Stimulated activated CD8-positive, alpha-beta memory T cell treated with anti-CD3 and anti-CD28 coated beads, Interleukin-15, amount 100 ng/mL, for 24 hours (primary cell): Measurements from ENCODE around the gene FASTK.

Experiments used
- DNase-seq: peaks from one replicate; pipeline ENCODE4 v3.0.0-alpha.2; 2020; ENCODE audit warnings: low read depth

The FASTK gene

GRCh38 chr7:151080522-151081169 lies at the start of gene FASTK:
Gene FASTK, minus strand, starts transcription at chr7:151080809. Its CDS starts 43 bp downstream, at chr7:151080766.
- DNase-seq = peak; percentile 61

DNA sequence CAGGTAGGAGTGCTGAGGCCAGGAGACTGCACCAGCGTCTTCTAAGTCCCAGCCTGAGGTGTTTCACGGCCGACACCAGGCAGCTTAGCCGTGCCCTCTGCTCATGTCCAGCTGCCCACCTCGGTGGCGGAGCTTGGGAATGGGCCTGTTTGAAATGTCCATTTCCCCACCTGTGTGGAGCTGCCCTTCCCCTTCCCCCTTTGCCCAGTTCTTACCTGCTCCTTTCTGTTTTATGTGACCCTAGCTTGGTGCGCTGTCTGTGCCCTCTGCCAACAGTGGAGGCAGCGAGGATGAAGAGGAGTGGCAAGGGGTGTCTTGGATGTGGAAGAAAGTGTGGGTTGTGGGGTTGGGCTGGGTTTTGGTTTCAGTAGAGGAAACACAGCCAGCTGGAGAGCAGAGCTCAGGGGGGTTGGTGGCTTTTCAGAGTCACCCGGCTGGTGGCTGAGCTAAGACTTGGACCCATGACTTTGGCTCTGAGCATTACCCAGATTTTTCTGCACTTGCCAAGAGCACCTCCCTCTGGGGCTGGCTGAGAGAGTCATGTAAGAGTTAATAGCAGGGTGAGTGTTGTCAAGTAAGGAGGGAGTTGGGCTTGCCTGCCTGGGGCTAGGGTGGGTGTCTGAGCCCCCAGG lies 49.5 kb upstream of the FASTK start:
- no peak for DNase-seq

DNA sequence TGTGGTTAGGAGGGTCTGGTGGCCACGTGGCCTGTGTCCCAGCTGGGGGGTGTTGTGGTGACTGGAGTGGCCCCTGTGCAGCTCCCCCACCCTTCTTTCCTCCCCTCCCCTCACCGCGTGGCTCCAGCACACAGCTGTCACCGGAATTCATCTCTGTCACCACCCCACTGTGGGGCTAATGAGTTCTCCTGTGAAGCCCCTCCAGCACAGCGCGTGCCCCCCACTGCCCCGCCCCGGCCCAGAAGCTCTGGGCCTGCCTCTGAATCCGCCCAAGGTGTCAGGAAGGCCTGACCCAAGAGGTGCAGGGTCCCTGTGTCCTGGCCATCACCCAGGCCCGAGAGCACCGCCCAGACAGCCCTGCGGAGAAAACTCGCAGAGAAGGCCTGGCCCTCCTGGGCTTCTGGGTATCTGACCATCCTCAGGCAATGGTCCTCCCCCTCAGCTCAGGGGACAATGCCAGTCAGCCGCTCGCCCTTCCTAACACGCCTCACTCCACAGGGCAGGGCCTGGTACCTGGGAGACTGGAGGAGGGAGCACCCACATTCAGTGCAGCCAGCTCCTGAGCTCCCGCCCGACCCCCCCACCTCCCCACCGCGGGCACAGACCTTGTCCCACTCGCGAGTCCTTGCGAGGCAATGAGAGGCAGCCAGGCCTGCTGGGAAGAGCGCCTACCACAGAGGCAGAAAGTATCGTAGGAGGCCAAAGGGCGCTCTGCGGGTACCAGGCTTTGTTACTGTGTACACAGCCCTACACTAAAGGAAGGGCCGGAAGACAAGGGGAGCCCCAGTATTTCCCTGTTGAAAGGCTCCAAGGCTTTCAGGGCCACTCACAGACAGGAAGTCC lies 48.7 kb upstream of the FASTK start:
- DNase-seq = no peak

GRCh38 chr7:151128716-151129115 lies 48.1 kb upstream of the FASTK start:
- no peak for DNase-seq

DNA sequence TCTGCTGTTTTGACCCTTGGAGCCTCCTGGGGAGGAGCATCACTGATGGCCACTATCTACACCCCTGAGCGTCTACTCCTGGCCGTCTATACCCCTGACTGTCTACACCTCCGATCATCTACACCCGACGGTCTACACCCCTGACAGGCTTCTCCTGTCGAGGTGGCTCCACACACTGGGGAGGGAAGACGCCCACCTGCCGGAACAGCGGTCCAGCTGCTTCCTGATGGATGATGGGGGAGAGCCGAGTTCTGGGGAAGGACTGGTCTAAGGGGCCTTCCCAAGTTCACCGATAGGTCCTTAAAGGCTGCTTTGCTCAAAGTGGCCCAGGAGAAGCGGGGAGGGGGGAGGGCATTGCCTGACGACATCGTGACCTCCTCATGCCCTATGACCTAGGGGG lies 47.5 kb upstream of the FASTK start:
- no peak for DNase-seq

DNA sequence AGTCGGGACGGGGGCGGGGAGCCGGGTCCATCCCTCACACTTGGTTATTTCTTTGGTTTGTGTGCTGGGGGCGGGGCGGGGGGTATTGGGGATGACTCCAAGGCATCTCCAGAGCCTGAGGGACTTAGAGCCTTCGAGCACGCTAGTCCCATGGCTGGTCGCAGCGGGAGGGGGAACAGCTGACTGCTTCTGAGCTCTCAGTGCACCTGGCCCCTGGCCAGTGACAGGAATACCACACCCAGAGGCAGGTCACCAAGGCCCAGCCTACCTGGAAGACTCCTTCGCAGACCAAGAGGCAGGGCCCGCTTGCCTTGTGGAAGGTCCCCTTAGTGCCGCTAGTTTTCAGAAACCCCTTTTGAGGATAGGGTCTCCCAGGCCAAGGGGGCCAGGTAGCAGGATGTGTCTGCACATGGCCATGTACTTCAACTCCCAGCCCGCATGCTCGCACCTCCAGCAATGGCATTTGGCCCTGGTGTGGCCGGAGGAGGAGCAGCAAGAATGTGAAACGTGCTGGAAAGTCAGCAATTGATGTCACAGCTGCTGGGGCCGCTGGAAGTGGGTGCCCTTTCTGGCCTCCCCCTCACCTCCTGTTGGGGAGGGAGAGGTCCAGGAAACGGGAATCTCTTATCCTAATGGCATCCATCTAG lies 46.0 kb upstream of the FASTK start:
- DNase-seq = no peak

DNA sequence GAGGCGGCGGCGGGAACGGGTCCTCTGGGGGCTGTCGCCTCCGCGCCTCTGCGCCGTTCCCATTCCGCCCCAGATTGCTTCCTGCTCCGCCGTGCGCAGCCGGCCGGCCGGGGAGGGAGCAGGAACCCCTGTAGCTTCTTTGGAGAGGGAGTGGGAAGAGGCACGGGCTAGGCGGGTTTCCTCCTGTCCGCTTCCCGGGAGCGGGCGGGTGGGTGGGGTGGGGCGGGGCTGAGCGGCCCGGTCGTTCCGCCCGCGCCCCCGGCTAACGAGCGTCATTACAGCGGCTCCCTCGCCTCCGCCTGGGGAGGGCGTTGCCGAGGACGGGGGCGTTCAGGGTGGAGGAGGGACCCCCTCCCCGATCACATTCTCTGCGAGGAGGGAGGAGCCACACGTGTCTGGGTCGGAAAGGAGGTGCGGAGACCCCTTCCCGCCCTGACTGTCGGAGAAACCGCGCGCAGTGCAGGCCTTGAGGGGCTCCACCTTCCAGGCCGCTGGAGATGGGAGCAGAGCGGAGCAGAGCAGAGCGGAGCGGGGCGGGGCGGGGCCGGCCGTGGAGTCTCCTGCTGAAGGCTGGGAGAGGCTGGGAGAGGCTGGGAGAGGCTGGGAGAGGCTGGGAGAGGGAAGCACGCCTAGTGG lies 45.4 kb upstream of the FASTK start:
- no peak for DNase-seq

- no peak for DNase-seq
These were observed 44.8 kb upstream of the FASTK start for GRCh38 chr7:151125470-151125845.

- DNase-seq = no peak
These were observed 44.3 kb upstream of the FASTK start for GRCh38 chr7:151124899-151125399.

DNA sequence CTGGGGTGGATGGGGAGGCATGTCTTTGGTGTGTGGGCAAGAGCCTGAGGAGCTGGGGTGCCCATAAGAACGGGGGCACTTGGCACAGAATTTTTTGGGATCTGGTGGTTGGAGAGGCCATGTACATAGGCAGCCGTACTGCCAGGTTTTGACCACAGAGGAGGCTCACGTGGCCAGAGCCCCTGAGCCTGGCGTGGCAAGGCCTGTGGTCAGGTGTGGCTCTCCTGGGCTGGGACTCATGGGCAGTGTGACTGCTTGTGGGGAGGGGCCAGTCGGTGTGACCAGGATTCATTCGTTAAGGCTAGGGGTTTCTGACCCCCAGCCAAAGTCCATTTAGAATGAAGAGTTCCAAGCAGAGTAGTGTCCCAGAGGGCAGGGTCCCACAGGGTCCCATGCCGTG lies 43.9 kb upstream of the FASTK start:
- no peak for DNase-seq

GRCh38 chr7:151123822-151124464 lies 43.3 kb upstream of the FASTK start:
- DNase-seq = peak; percentile 67

DNA sequence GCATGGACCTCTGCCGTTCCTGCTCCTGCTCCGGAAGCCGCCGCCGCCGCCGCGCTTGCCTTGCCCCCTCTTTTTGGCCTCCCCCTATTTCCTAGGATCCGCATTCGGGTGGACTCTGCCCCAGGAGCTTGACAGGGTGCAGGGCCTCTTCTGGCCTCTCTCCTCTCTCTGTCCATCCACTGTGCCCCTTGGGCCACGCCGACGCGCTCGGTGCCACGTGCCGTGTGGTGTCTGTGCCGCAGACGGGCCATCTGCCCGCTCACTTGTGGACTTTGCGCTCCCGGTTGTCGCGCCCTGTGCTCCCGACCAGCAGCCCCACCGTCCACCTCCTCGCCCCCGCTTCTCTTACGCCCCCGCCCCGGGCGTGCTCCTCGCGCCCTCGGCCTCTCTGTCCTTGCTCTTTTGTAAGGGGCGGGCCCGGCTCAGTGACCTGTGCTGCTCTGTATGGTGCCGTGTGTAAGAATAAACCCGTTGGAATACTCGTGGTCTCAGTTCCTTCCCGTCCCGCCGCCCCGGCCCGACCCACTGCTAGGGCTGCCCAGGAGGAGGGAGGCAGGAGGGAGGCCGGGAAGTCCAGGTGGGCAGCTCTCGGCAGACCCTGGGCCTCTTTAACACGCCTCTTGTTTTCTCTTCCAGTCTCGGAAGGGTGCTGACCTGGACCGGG lies 42.7 kb upstream of the FASTK start:
- DNase-seq = no peak

- no peak for DNase-seq
These were observed 42.2 kb upstream of the FASTK start for GRCh38 chr7:151122796-151123157.

GRCh38 chr7:151122276-151122675 lies 41.7 kb upstream of the FASTK start:
- DNase-seq = no peak

DNA sequence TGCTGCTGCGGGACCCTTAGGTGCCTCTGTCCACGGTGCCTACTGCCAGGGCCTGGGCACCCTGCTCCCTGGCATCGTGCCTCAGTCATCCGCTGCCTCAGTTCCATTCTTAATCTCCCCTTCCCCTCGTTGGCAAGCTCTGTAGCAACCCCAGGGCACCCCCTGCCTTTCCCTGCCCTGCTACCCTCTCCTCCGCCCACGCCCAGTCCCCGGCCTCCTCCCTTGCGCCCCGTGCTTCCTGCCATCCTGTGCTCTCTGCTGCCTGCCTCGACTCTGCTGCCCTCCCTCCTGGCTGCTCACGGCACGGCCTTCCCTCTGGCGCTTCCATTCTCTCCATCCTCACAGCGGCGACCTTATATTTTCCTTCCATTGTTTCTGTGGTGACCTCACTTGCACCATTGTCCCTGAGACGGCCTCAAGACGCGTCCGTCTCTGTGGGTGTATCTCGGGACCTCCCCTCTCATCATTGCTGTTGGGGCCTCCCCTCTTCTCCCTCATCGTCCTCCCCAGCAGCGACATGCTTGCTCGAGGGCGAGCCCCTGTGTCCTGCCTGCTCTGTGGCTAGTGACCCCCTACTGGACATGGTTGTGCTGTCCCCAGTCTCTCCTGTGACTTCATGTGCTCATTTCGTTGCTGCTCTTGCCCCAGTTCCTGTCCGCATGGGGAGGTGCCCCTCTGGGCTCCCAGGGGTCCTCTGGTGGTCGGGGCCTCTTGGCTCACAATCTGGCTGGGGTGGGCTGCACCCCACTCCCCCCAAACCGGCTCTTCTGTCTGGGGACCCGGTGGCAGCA lies 41.0 kb upstream of the FASTK start:
- DNase-seq = no peak

DNA sequence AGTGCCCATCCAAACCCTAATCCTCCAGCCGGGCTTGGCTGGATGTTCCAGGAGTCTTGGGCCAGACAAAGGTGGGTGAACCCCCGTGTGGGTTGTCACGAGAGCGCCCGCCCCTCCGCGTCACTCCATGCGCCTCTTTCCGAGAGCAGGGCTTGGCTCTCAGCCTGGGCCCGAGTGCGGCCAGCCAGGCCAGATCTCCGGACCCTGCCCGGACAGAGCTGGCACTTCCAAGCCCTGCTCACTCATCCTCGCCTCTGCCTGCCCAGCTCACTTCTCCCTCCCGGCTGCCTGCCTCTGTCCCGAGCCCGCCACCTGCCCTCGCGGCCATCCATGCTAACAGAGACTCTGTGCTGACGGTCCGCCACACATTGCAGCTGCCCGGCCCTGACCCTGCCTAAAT lies 40.3 kb upstream of the FASTK start:
- no peak for DNase-seq

GRCh38 chr7:151119902-151120301 lies 39.3 kb upstream of the FASTK start:
- no peak for DNase-seq

- DNase-seq = no peak
These were observed 38.4 kb upstream of the FASTK start for GRCh38 chr7:151119055-151119415.

DNA sequence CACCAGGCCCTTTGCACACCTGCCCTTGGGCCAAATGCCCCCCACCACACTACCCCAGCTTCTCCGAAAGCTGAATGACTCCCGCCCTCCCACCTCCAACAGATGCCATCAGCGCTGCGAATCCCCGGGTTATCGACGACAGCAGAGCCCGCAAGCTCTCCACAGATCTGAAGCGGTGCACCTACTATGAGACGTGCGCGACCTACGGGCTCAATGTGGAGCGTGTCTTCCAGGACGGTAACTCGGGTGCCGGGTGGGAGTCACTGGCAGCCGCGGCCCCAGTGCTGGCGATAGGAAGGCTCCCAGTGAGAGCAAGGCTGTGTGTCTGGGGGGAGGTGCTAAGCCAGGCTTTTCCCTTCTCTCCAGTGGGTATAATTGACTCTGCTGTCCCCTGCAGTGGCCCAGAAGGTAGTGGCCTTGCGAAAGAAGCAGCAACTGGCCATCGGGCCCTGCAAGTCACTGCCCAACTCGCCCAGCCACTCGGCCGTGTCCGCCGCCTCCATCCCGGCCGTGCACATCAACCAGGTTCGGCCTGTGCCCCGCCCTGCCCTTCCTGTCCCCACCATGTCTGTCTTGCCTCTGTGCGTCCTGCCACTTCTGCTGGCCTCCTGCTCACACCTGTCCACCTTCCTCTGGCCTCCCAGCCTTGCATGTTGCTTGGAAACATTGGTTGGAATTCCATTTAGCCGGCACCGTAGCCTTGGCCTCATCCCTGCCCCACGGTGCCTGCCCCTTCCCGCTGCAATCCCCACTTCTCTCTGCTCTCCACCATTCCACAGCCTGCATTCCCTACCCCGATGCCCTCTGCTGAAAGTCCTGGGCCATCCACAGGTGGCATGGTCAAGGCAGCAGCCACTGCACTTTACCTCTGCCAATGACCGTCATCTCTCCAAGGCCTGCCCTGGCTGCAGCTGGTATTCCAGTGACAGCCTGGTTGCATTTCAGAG lies 37.8 kb upstream of the FASTK start:
- no peak for DNase-seq
